NCI-H82 treated with DMSO at 0.1 percent for 48 hours (cell line): ENCODE measurements around the gene PARL.

ENCODE experiments used
- DNase-seq: peaks from one replicate; lab custom pipeline; 2025; ENCODE audit not compliant: unreplicated experiment; lab: John Stamatoyannopoulos, UW

The PARL gene

GRCh38 chr3:183862610-183863009 lies 22.1 kb downstream of the PARL start:
- no peak for DNase-seq

DNA sequence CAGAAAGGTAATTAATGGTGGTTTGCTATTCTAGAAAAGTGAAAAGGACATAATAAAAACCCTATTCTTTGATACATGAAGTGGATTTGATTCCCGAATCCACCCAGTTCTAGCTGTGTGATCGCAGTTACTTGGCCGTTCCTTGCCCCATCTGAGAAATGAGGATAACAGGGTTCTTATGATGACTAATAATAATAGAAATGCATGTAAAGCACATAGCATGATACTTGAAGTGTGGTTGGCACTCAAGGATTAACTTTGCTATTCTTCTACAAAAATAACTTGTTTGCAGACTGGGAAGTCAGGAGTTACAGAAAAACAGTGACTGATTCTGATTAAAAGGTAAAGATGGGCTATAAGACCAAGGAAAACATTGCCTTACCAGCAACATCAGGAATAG lies 26.8 kb downstream of the PARL start:
- no peak for DNase-seq

- DNase-seq = no peak
Observed at GRCh38 chr3:183854318-183855035, 30.2 kb downstream of the PARL start.

DNA sequence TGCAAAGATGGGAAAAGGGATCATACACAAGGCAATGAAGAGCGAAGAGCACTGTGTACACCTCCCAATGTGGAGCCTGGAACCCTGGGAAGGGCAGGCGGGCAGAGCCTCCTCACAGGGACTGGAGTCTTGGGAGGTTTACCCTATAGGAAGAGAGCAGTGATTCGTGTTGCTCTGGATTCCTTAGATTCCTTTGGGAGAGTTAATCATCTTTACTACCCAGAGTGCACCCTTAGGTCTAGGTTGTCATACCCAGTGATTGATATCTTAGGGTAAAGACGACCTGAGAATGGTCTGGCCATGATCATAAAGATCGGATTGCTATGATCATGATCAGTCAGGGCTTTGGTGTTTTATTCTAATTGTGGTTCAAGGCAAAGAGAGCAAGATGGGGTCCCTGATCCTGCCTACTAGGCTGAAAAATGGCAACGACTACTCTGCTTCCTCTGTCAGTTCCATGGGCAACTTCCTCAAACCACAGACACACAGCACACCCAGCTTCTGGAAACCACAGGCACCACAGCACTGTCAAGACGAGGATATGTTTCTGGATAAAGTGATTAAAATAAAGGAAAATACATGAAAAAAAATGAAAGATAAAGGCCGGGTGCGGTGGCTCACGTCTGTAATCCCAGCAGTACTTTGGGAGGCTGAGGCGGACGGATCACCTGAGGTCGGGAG lies 38.9 kb downstream of the PARL start:
- DNase-seq = no peak

GRCh38 chr3:183845090-183845489 lies 39.6 kb downstream of the PARL start:
- no peak for DNase-seq

- DNase-seq = no peak
Observed at GRCh38 chr3:183844606-183845005, 40.1 kb downstream of the PARL start.

DNA sequence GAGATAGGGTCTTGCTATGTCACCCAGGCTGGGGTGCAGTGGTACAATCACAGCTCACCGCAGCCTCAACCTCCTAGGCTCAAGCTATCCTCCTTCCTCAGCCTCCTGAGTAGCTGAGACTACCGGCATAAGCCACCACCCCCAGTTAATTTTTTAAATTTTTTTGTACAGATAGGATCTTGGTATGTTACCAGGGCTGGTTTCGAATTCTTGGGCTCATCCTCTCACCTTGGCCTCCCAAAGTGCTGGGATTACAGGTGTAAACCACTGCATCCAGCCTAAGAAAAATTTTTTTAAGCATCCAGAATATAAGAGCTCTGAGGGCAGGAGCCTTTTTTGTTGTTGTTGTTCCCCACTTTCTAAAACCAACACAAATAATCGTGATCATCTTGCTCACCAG lies 44.9 kb downstream of the PARL start:
- DNase-seq = no peak

- DNase-seq = no peak
Observed at GRCh38 chr3:183837894-183838293, 46.8 kb downstream of the PARL start.

DNA sequence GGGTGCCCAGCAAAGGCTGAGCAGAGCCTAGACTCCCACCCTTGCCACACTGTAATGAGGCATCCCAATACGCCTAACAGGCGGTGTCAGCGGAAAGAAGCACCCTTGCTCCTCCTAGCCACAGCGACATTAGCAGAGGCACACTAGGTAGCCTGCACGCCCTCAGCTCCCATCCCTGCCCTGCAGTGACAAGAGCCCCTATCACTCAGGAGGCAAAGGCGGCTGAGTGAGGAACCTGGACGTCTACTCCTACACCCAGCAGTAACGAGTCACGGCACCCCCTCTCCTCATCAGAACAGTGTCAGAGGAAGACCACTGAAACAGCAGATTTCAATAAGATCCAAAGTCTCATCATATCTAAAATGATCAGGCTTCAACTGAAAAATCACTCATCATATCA lies 47.3 kb downstream of the PARL start:
- DNase-seq = no peak

- DNase-seq = no peak
Observed at GRCh38 chr3:183833516-183833915, 51.2 kb downstream of the PARL start.

DNA sequence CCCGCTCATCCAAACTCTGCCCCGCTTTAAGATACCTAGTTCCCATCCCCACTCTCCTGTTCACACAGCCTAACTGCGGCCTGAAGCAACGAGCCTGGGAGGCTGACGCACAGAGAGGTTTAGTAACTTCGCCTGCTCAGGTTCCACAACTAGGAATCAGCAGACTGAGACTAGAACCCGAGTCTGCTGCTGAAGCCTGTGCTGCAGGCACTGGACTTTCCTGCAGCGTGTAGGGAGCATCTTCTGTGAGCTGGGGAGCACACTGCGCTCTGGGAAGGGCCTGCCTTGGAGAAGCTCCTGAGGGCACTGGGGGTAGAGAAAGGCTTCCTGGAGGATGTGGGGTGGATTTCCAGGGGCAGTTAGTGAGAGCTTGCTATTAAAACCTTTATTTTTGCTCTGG lies 54.5 kb downstream of the PARL start:
- no peak for DNase-seq

GRCh38 chr3:183829466-183829865 lies 55.2 kb downstream of the PARL start:
- no peak for DNase-seq

DNA sequence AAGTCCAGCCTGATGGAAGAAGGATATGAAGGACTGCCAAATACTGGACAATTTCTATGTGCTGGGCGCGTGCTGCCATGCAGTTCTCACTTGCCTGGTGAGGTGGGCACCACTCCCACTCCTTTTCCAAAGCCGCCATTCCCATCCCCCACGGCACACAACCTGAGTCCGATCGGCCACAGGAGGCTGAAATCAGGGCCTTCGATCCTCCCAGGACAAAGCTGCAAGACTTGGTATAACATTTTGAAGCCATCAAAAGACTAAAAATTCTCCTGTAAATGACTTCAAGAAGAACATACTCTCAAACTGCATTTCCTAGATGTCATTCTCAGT lies 56.2 kb downstream of the PARL start:
- no peak for DNase-seq

- DNase-seq = no peak
Observed at GRCh38 chr3:183827809-183828537, 56.7 kb downstream of the PARL start.

DNA sequence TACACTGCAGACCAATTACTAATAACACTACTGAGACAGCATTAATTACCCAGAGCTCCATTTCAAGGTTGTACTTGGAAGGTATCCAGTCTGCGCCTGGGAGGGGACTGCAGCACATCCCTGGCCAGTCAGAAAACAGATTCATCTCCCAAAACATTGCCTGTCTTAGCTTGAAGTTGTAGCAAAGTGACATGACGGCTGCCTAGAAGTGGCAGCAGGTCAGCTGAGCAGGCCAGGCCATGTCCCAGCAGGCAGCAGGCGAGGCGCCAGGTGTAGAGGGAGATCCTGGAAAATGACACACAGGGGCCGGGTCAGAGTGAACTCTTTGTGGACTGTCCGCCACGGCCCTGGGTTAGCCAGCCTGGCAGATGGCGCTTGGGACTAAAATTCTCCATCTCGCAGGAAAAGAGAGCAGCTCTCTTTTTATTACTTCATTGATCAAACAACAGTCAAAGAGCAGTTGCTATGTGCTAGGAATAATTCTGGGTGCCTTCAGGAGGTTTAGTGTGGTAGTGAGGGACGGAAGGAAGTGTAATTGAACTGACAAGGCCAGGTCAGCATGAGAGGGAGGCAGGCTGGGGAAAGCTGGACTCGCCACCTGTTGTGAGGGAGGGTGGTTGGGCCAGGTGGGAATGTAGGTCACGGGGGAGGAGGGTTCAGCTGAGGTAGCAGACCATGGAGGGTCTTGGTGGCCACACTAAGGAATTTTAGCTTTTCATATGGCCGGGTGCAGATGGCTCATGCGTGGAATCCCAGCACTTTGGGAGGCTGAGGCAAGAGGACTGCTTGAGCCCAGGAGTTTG lies 58.0 kb downstream of the PARL start:
- DNase-seq = no peak

- peak; percentile 71 for DNase-seq
Observed at GRCh38 chr3:183825456-183826161, 59.1 kb downstream of the PARL start, which contains the start of gene MAP6D1. MAP6D1 (minus strand) TSS chr3:183825577; CDS start chr3:183825547, 30 bp downstream.

DNA sequence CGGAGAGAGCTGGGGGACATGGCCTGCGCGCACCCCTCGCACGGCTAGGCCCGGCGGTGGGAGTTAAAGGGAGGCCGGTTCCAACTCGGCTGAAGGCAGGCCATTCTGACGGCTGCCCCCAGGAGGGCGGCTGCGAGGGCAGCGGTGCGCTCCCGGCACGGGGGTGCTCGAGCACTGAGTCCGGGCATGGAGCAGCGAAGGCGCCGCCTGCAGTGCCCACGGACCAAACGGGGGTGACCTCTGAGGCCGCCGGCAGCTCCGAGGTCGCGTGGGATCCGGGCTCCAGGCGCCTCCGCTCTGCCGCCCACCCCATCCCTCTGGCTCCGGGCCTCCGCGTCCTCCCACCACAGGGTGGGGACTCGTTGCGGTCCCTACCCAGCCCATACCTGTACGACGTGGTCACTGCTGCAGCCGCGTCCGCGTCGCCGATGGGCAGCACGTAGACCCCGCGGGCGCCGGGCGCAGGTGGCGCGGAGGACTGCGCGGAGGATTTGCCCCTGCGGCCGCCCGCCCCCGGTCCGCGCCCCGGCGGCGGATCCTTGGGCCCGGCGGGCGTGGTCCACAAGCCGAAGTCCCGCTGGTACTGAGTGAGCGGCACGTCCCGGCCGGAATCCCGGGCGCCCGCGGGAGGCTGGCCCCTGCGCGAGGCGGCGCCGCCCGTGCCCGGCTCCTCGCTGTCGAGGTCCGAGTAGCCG lies 59.8 kb downstream of the PARL start:
- no peak for DNase-seq

DNA sequence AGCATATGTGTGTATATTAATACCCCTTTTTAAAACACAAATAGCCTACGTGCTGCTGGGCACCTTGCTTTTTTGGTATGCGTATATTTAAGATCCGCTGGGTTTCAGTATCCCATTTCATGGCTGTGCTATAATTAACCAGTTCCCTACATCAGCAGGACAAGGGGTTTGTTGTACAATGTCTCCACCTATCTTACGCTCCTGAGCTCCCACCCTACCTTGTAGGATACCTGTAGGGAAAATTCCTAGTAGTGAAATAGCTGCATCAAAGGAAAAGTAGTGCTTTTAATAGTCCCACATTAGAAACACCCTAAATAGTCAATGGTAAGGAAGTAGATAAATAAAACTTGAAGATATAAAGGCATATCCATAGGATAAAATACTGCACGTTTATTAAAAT lies 60.7 kb downstream of the PARL start:
- no peak for DNase-seq

DNA sequence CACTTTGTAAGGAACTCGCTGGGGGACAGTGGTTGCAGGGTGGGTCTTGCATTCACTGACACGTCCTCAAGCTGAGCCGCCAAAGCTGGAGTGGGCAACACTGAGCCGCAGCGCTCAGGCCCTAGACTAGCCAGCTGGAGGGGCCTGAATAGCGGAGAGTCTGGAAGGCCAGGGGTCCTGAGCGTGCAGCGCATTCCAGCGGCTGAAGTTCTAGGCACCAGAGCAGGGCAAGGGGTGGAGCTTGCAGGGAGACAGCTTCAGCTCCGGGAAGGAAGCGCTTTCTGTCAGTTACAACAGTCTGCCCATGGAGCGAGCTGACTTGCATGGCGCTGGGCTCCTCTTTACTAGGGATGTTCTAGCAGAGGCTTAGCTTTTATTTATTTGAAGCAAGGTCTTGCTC lies 62.0 kb downstream of the PARL start:
- DNase-seq = no peak

DNA sequence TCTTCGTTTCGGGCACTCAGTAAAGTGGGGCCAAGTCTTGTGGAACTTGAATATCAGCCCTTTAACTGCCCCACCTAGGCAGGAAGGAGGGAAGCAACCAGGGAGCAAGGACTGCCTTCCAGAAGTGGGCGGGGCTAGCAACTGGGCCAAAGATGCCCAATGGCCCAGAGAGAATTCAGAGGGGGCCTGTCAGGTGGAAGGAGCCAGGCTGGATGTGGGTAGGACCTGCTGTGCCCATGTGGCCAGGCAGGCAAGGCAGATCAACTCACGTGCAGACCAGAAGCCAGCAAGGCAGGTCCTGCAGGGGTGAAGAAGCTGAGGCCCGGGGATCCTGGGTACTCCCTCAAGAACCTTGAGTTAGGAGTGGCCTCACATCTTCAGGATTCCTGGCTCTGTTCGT lies 64.8 kb downstream of the PARL start:
- no peak for DNase-seq
